Uterus (tissue), 4 donors: ENCODE results near the gene ZP1. TPM values are rescaled to one million over a fixed set of nuclear protein-coding genes. Genes with fewer than 3 reads are reported as not detected.
A peak's percentile ranks its signal among the peaks of the same experiment; 100 is the strongest.

Source experiments
- DNase-seq, 2 donors: peaks; one replicate each; pipeline ENCODE4 v3.0.0-alpha.2; 2019 to 2020
- H3K27ac ChIP-seq, 2 donors: fragments of 200-600 bp; sonication (generic); 1 replicate in 1 of 2; 2 replicates in 1 of 2; pipeline ENCODE4 v1.5.1; 2016 to 2018
- H3K27me3 ChIP-seq, 2 donors: fragments of 200-600 bp; sonication (generic); one replicate each; pipeline ENCODE4 v1.5.1; 2018 to 2019; ENCODE audit warnings: control low read depth in 1 of 2
- H3K36me3 ChIP-seq, 2 donors: fragments of 200-600 bp; sonication (generic); one replicate each; pipeline ENCODE4 v1.5.1; 2019; ENCODE audit warnings: control low read depth in 1 of 2
- H3K4me1 ChIP-seq, 2 donors: fragments of 200-600 bp; sonication (generic); one replicate each; pipeline ENCODE4 v1.5.1; 2018 to 2019; ENCODE audit warnings: control low read depth in 1 of 2
- H3K4me3 ChIP-seq, 2 donors: fragments of 200-600 bp; sonication (generic); 1 replicate in 1 of 2; 2 replicates in 1 of 2; pipeline ENCODE4 v1.5.1; 2018 to 2019; ENCODE audit warnings: mild to moderate bottlenecking in 1 of 2
- H3K9me3 ChIP-seq, 2 donors: fragments of 200-600 bp; sonication (generic); one replicate each; pipeline ENCODE4 v1.5.1; 2019; ENCODE audit warnings: control low read depth in 1 of 2
- POLR2A ChIP-seq, 2 donors: fragments of 450-650 bp; IDR thresholded peaks; one replicate each; pipeline ENCODE4 v1.6.1; 2016; ENCODE audit warnings: antibody characterized with exemption in 2 of 2, mild to moderate bottlenecking in 1 of 2, moderate library complexity in 1 of 2
- intact Hi-C: fragments of 100-400 bp; cut with DNase I; formaldehyde crosslinking; loops from one replicate; pipeline ENCODE4 v1.15.1; 2023; ENCODE audit warnings: low total_unique reads
- total RNA-seq, 4 donors: library from RNA; depleted of rRNA in 3 of 4; stranded (reverse); fragments of >200 nt in 3 of 4; gene quantifications; one replicate each; pipeline versions ENCODE4 v1.1.0 to v1.2.4, GENCODE V29; 2014 to 2023
- TF ChIP-seq, protein P1 (sequence below), 4 experiments: fragments of 200-600 bp in 2 of 4; fragments of 450-650 bp in 2 of 4; sonication (generic) in 2 of 4; IDR thresholded peaks; one replicate each; pipeline ENCODE4 v1.5.1; 2016 to 2019; ENCODE audit warnings: antibody characterized with exemption in 4 of 4, mild to moderate bottlenecking in 2 of 4, moderate library complexity in 1 of 4
- donor health status: DM: yes; HTN: yes; CAD: no.

ZP1 gene
- total RNA-seq, 4 donors from 2014 or later, result not detected

GRCh38 chr11:60915248-60915914, 48.0 kb downstream of the ZP1 start:
- no peaks in the 10 kb centered on the region for H3K36me3 ChIP-seq
- no peaks in the 10 kb centered on the region for H3K27me3 ChIP-seq
- no peak for TF ChIP-seq POLR2A (IDR thresholded peaks at IDR 0.05)
- TF ChIP-seq, protein P1, sequence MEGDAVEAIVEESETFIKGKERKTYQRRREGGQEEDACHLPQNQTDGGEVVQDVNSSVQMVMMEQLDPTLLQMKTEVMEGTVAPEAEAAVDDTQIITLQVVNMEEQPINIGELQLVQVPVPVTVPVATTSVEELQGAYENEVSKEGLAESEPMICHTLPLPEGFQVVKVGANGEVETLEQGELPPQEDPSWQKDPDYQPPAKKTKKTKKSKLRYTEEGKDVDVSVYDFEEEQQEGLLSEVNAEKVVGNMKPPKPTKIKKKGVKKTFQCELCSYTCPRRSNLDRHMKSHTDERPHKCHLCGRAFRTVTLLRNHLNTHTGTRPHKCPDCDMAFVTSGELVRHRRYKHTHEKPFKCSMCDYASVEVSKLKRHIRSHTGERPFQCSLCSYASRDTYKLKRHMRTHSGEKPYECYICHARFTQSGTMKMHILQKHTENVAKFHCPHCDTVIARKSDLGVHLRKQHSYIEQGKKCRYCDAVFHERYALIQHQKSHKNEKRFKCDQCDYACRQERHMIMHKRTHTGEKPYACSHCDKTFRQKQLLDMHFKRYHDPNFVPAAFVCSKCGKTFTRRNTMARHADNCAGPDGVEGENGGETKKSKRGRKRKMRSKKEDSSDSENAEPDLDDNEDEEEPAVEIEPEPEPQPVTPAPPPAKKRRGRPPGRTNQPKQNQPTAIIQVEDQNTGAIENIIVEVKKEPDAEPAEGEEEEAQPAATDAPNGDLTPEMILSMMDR (IDR thresholded peaks at IDR 0.05), result peak in 3 of 4 experiments; percentile 17 to 32 (median 25)
- peaks cover 11 to 17% of the 10 kb centered on the region in 2 donors for H3K4me1 ChIP-seq
- intact Hi-C loops, result no loop called here
- peak in 1 of 2 donors; percentile 50 for DNase-seq
- peak overlapping the region; percentile 63 to 96 for H3K4me3 ChIP-seq
- peak overlapping the region; percentile 91 to 95 for H3K27ac ChIP-seq
- no peaks in the 10 kb centered on the region for H3K9me3 ChIP-seq

DNA sequence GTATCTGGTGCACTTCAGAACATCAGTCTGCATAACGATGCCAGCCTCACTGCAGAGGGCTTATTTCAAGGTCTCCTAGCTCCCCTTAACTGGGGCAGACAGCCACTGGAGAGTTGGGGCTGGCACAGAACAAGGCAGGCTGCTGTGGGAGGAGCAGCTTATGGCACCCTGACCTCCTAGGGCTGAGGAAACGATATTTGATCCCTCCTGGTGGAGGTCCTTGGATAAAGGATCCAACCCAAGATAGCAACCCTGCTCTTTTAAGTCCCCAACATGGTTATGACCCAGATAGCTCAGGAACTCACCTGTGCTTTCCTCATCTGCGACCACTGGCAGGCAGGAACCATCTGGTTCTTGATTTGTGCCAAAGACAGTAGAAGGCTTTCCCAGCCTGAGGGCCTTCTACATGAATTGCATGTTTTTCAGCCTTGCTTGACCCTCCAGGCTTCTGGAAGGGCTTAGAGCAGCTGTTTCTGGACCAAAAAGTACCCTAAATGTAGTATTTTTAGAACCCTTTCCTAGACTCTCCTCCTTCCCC, 49.4 kb downstream of the ZP1 start:
- Histone ChIP-seq H3K4me1 (peaks cover 11 to 17% of the 10 kb centered on the region in 2 donors), H3K4me3 (no peak overlapping the region), H3K27ac (no peak overlapping the region), H3K36me3 (no peaks in the 10 kb centered on the region), H3K27me3 (no peaks in the 10 kb centered on the region), H3K9me3 (no peaks in the 10 kb centered on the region)
- intact Hi-C loops, result no loop called here
- no peak for TF ChIP-seq POLR2A (IDR thresholded peaks at IDR 0.05)
- TF ChIP-seq, protein P1 (IDR thresholded peaks at IDR 0.05), result no peak
- DNase-seq, result no peak

- no peak overlapping the region for H3K27ac ChIP-seq
- H3K27me3 ChIP-seq, result no peaks in the 10 kb centered on the region
- H3K4me1 ChIP-seq, result peaks cover 11 to 17% of the 10 kb centered on the region in 2 donors
- no peak for DNase-seq
- no peak for TF ChIP-seq POLR2A (IDR thresholded peaks at IDR 0.05)
- TF ChIP-seq, protein P1 (IDR thresholded peaks at IDR 0.05), result no peak
- H3K4me3 ChIP-seq, result no peak overlapping the region
- H3K36me3 ChIP-seq, result no peaks in the 10 kb centered on the region
- H3K9me3 ChIP-seq, result no peaks in the 10 kb centered on the region
- intact Hi-C loops, result no loop called here
Measured at GRCh38 chr11:60917267-60917666, 49.9 kb downstream of the ZP1 start.

DNA sequence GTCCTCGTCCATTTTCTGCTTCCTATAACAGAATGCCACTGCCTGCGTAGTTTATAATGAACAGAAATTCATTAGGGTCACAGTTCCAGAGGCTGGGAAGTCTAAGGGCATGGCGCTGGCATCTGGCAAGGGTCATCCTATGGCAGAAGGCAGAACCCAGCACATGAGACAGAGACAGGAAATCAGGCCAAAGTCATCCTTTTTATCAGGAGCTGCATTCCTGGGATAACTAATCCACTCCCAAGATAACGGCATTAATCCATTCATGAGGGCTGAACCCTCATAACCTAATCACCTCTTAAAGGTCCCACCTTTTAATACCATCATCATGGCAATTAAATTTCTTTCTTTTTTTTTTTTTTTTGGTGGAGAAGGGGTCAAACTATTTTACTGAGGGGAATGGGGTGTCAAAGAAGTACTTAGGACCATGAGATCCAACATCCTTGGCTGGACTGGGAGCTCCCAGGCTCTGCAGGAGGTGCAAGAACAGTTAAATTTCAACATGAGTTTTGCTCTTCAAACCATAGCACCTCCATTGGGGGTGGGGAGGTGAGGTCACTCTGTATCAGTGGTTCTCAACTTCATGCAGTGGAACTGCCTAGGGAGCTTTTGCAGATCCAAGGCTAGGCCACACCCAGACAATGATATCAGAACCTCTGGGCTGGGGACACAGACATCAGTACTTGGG, 51.1 kb downstream of the ZP1 start:
- no peak overlapping the region for H3K4me3 ChIP-seq
- no peak for DNase-seq
- H3K36me3 ChIP-seq, result no peaks in the 10 kb centered on the region
- H3K4me1 ChIP-seq, result peaks cover 11 to 17% of the 10 kb centered on the region in 2 donors
- no peak overlapping the region for H3K27ac ChIP-seq
- intact Hi-C loops, result no loop called here
- no peaks in the 10 kb centered on the region for H3K27me3 ChIP-seq
- TF ChIP-seq, protein P1 (IDR thresholded peaks at IDR 0.05), result no peak
- no peak for TF ChIP-seq POLR2A (IDR thresholded peaks at IDR 0.05)
- no peaks in the 10 kb centered on the region for H3K9me3 ChIP-seq

- Histone ChIP-seq H3K27me3 (no peaks in the 10 kb centered on the region), H3K27ac (no peak overlapping the region), H3K9me3 (no peaks in the 10 kb centered on the region), H3K4me3 (no peak overlapping the region), H3K36me3 (no peaks in the 10 kb centered on the region), H3K4me1 (peaks cover 15 to 17% of the 10 kb centered on the region in 2 donors)
- no peak for DNase-seq
- intact Hi-C loops, result no loop called here
- no peak for TF ChIP-seq POLR2A (IDR thresholded peaks at IDR 0.05)
- TF ChIP-seq, protein P1 (IDR thresholded peaks at IDR 0.05), result no peak
Measured at GRCh38 chr11:60918939-60919265, 51.6 kb downstream of the ZP1 start.
